K562 (cell line): ENCODE measurements around the gene TARS2. TPM values are rescaled to one million over a fixed set of nuclear protein-coding genes. Genes with fewer than 3 reads are reported as not detected.

Experiments used
- CAMTA2 ChIP-seq: fragments of 250-450 bp; sonication (Bioruptor Pico); conservative IDR thresholded peaks from 2 replicates; pipeline ENCODE4 v1.5.1; 2022
- CCAR2 ChIP-seq: fragments of 200-400 bp; formaldehyde crosslinking; IDR thresholded peaks from 2 replicates; pipeline ENCODE4 v1.6.1; 2017; ENCODE audit warnings: mild to moderate bottlenecking, low read depth, low read length
- COPS2 ChIP-seq: fragments of 450-650 bp; conservative IDR thresholded peaks from 2 replicates; pipeline ENCODE4 v1.6.1; 2016; ENCODE audit warnings: mild to moderate bottlenecking, moderate library complexity
- FOXJ2 ChIP-seq: fragments of 200-800 bp; sonication (Bioruptor generic); IDR thresholded peaks from 2 replicates; pipeline ENCODE4 v1.6.1; 2016; ENCODE audit warnings: missing genetic modification characterization, missing compliant biosample characterization
- FOXP1 ChIP-seq: sonication (generic); formaldehyde crosslinking; IDR thresholded peaks from 2 replicates; pipeline ENCODE4 v1.8.0; 2022; ENCODE audit warnings: mild to moderate bottlenecking, missing genetic modification reagents
- MXI1 ChIP-seq: IDR thresholded peaks from 2 replicates; pipeline ENCODE4 v1.6.1; 2011; ENCODE audit warnings: low read depth, mild to moderate bottlenecking, improper control_type of control experiment, low read length
- NFRKB ChIP-seq: fragments of 450-650 bp; IDR thresholded peaks from 2 replicates; pipeline ENCODE4 v1.6.1; 2016; ENCODE audit warnings: low read depth
- NR0B1 ChIP-seq: fragments of 450-650 bp; IDR thresholded peaks from one replicate; pipeline ENCODE4 v1.6.1; 2018; ENCODE audit warnings: mild to moderate bottlenecking, moderate library complexity; ENCODE audit not compliant: partially characterized antibody
- PHB2 ChIP-seq: fragments of 450-650 bp; IDR thresholded peaks from 2 replicates; pipeline ENCODE4 v1.6.1; 2017; ENCODE audit warnings: low read depth
- POLR2AphosphoS2 ChIP-seq: IDR thresholded peaks from 2 replicates; pipeline ENCODE4 v1.6.1; 2012; ENCODE audit warnings: low read length, improper control_type of control experiment
- PRDM10 ChIP-seq: fragments of 450-650 bp; IDR thresholded peaks from 2 replicates; pipeline ENCODE4 v1.6.1; 2018; ENCODE audit not compliant: partially characterized antibody
- RNF2 ChIP-seq: sonication (generic); IDR thresholded peaks from 2 replicates; pipeline ENCODE4 v1.6.1; 2016
- SIRT6 ChIP-seq: IDR thresholded peaks from one replicate; pipeline ENCODE4 v1.6.1; 2012; ENCODE audit warnings: low read depth, mild to moderate bottlenecking, control low read depth, inconsistent platforms, low read length, moderate library complexity
- SMARCB1 ChIP-seq: IDR thresholded peaks from 2 replicates; pipeline ENCODE4 v1.6.1; 2011; ENCODE audit warnings: improper control_type of control experiment, low read depth; ENCODE audit not compliant: insufficient read length
- ZNF165 ChIP-seq: fragments of 250-450 bp; sonication (Bioruptor Pico); IDR thresholded peaks from 2 replicates; pipeline ENCODE4 v1.4.0; 2020; ENCODE audit warnings: borderline replicate concordance
- ZNF76 ChIP-seq: fragments of 250-450 bp; sonication (Bioruptor Pico); IDR thresholded peaks from 2 replicates; pipeline ENCODE4 v1.4.0; 2020; ENCODE audit warnings: mild to moderate bottlenecking, moderate library complexity, borderline replicate concordance
- polyA plus RNA-seq, 8 experiments: library from polyadenylated mRNA; depleted of rRNA in 4 of 8; stranded (reverse) in 5 of 8; unstranded in 3 of 8; fragments of >200 nt; fragmentation: Nextera tagmentation in 2 of 8; fragmentation: Illumina TruSeq in 1 of 8; extraction: Ambion mirVana in 2 of 8; extraction: Trizol in 1 of 8; gene quantifications; 2 replicates each; pipeline versions ENCODE4 v1.2.1 to v1.2.3, GENCODE V29; 2011 to 2014; ENCODE audit warnings: inconsistent platforms in 1 of 8, missing spikeins in 1 of 8
- total RNA-seq, 7 experiments: library from RNA; depleted of rRNA in 6 of 7; stranded (reverse); fragments of >200 nt in 6 of 7; fragmentation: Illumina TruSeq in 2 of 7; extraction: Trizol in 2 of 7; gene quantifications; 2 replicates each; pipeline versions ENCODE4 v1.2.1 to v1.2.3, GENCODE V29; 2011 to 2021; ENCODE audit warnings: low replicate concordance in 1 of 7
- TF ChIP-seq, protein P1 (sequence below): sonication (generic); formaldehyde crosslinking; IDR thresholded peaks from 2 replicates; pipeline ENCODE4 v1.8.0; 2023; ENCODE audit warnings: mild to moderate bottlenecking, missing genetic modification reagents
- TF ChIP-seq, protein P2 (sequence below): IDR thresholded peaks from 2 replicates; pipeline ENCODE4 v1.6.1; 2016; ENCODE audit warnings: missing genetic modification characterization, missing compliant biosample characterization

TARS2 gene
- total and polyA plus RNA-seq, 9 of the 15 experiments (the other 6 are each of a cell fraction or from before 2014, with no cell fraction given), result 17.0 to 64.2 (median 39.4) TPM

- no peak for TF ChIP-seq ZNF76
- TF ChIP-seq, protein P1, sequence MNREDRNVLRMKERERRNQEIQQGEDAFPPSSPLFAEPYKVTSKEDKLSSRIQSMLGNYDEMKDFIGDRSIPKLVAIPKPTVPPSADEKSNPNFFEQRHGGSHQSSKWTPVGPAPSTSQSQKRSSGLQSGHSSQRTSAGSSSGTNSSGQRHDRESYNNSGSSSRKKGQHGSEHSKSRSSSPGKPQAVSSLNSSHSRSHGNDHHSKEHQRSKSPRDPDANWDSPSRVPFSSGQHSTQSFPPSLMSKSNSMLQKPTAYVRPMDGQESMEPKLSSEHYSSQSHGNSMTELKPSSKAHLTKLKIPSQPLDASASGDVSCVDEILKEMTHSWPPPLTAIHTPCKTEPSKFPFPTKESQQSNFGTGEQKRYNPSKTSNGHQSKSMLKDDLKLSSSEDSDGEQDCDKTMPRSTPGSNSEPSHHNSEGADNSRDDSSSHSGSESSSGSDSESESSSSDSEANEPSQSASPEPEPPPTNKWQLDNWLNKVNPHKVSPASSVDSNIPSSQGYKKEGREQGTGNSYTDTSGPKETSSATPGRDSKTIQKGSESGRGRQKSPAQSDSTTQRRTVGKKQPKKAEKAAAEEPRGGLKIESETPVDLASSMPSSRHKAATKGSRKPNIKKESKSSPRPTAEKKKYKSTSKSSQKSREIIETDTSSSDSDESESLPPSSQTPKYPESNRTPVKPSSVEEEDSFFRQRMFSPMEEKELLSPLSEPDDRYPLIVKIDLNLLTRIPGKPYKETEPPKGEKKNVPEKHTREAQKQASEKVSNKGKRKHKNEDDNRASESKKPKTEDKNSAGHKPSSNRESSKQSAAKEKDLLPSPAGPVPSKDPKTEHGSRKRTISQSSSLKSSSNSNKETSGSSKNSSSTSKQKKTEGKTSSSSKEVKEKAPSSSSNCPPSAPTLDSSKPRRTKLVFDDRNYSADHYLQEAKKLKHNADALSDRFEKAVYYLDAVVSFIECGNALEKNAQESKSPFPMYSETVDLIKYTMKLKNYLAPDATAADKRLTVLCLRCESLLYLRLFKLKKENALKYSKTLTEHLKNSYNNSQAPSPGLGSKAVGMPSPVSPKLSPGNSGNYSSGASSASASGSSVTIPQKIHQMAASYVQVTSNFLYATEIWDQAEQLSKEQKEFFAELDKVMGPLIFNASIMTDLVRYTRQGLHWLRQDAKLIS (CRISPR knock-in tag), result no peak
- peak; percentile 74 for TF ChIP-seq PRDM10
- TF ChIP-seq SMARCB1, result no peak
- peak; percentile 99 for TF ChIP-seq NFRKB
- TF ChIP-seq MXI1, result no peak; the same call in 1 of the 2 replicates
- TF ChIP-seq FOXJ2 (tag), result peak; percentile 70; the same call in 1 of the 2 replicates
- TF ChIP-seq CAMTA2 (CRISPR knock-in tag), result no peak
- TF ChIP-seq, protein P2, sequence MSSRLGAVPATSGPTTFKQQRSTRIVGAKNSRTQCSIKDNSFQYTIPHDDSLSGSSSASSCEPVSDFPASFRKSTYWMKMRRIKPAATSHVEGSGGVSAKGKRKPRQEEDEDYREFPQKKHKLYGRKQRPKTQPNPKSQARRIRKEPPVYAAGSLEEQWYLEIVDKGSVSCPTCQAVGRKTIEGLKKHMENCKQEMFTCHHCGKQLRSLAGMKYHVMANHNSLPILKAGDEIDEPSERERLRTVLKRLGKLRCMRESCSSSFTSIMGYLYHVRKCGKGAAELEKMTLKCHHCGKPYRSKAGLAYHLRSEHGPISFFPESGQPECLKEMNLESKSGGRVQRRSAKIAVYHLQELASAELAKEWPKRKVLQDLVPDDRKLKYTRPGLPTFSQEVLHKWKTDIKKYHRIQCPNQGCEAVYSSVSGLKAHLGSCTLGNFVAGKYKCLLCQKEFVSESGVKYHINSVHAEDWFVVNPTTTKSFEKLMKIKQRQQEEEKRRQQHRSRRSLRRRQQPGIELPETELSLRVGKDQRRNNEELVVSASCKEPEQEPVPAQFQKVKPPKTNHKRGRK (tag), result no peak
- TF ChIP-seq NR0B1, result no peak
- no peak; the same call in 1 of the 2 replicates for TF ChIP-seq ZNF165 (CRISPR knock-in tag)
- peak; percentile 87 for TF ChIP-seq RNF2
- no peak for TF ChIP-seq CCAR2
- no peak for TF ChIP-seq PHB2
- no peak for TF ChIP-seq POLR2AphosphoS2
- TF ChIP-seq SIRT6, result no peak
- no peak; the same call in 1 of the 2 replicates for TF ChIP-seq FOXP1
- TF ChIP-seq COPS2, result no peak
Measured at GRCh38 chr1:150486966-150487762, at the start of gene TARS2 (continued).
